K562 (cell line): ENCODE results near the gene SNAPC2.

Experiments used
- CTCF ChIP-seq, 3 experiments: IDR thresholded peaks in 2 of 3; conservative IDR thresholded peaks in 1 of 3; 2 replicates each; pipeline ENCODE4 v1.5.1; 2011 to 2012; ENCODE audit warnings: low read length in 3 of 3, mild to moderate bottlenecking in 3 of 3, control low read depth in 2 of 3, improper control_type of control experiment in 1 of 3, inconsistent platforms in 1 of 3, low read depth in 1 of 3, mixed read lengths in 1 of 3, moderate library complexity in 1 of 3; ENCODE audit not compliant: insufficient read depth in 2 of 3
- KLF16 ChIP-seq: IDR thresholded peaks from 2 replicates; pipeline ENCODE4 v1.6.1; 2016; ENCODE audit warnings: antibody characterized with exemption
- USF2 ChIP-seq: sonication (generic); formaldehyde crosslinking; IDR thresholded peaks from 2 replicates; pipeline ENCODE4 v1.5.0; 2020; ENCODE audit warnings: missing genetic modification reagents

GRCh38 chr19:7917267-7918061 lies 2.7 kb upstream of the SNAPC2 start:
- no peak for TF ChIP-seq KLF16
- TF ChIP-seq CTCF (IDR thresholded peaks at IDR 0.05 in 2 of 3, conservative IDR thresholded peaks at IDR 0.05 in 1 of 3; ENCODE audit: insufficient read depth in 2 of 3, low read depth in 1 of 3, low read length in 3 of 3), result 0 out of 6 replicates have a peak, but pooled peaks of 1 of the 3 experiments have one; percentile 7
- no peak for TF ChIP-seq USF2 (CRISPR knock-in tag)
